Activated CD8-positive, alpha-beta memory T cell treated with anti-CD3 and anti-CD28 coated beads for 4 hours (primary cell): ENCODE measurements around the gene WDR86.
A peak's percentile ranks its signal among the peaks of the same experiment; 100 is the strongest.

Experiments
- DNase-seq, 2 donors: peaks; one replicate each; pipeline ENCODE4 v3.0.0-alpha.2; 2020; ENCODE audit warnings: low read depth in 2 of 2

The WDR86 gene

GRCh38 chr7:151427705-151428377, 18.0 kb upstream of the WDR86 start:
- no peak for DNase-seq

GRCh38 chr7:151426904-151427704, 17.3 kb upstream of the WDR86 start:
- DNase-seq, result no peak

- no peak for DNase-seq
Measured at GRCh38 chr7:151426441-151426903, 16.6 kb upstream of the WDR86 start.

DNA sequence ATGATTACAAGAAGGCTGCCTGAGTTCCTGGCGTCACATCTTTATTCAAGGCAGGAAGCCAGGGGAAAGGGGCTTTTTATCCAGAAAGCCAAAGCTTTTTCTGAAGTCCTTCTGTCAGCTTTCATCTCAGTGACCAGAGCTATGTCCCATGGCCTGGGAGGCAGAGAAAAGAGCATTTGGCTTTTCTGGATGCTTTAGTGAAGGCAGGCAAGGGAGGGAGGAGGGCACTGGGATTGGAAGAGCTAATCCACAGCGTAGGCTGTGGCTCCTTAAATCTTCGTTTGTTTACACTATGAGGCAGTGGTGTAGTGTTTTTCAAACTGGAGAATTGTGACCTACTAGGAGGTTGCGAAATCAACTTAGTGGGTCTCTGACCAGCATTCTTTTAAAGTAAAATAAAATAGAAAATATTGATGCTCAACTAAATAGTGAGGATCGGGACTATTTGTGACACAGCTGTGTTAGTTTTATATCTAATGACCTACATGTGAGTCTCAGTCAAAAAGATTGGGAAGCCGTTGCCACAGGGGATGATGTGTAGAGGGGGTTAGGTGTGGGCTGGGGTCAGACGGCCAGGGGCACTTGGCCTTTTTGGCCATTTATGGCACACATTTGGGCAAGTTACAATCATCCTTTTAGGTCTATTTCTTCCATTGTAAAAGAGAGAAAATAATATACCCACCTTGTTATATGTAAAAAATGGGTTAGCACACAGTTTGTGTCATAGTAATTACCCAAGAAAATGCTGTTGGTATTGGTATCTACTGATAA, 16.0 kb upstream of the WDR86 start:
- no peak for DNase-seq

DNA sequence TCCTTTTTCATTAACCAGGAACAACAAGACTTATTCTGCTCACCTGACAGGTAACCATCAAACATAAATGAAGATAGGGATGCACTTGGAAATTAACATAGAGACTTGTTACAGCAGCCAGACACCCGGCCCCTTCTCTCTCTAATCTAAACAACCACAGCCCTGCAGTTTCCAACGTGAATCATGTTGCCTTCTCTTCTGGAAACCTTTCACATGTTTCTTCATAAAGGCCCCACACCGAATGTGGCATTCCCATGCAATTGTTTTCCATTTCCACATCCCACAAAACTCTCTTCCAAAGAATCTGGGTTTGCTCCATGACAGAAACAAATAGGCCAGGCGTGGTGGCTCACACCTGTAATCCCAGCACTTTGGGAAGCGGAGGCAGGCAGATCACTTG, 15.0 kb upstream of the WDR86 start:
- no peak for DNase-seq

- DNase-seq, result no peak
Measured at GRCh38 chr7:151423936-151424335, 14.1 kb upstream of the WDR86 start.

- DNase-seq, result no peak
Measured at GRCh38 chr7:151423226-151423625, 13.4 kb upstream of the WDR86 start.

DNA sequence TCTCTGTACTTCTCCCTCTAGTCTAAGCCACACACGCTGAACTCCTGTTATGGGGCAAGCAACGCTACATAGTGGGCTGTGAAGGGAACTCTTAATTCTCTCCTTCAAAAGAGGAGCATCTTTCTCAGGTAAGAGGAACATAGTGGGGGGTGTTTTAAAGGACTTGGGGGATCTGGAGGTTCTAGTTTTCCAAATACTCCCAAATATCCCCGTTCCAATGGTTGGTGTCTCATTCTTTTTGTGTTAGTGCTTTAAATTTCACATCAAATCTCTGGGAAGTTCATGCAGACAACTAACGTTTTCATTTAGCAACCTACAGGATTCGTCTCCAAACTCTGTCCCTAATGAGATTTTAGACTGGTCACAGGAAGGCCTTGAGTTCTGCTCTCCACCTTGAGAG, 12.4 kb upstream of the WDR86 start:
- no peak for DNase-seq

- DNase-seq, result no peak
Measured at GRCh38 chr7:151420144-151420543, 10.3 kb upstream of the WDR86 start.

GRCh38 chr7:151416941-151417315, 7.1 kb upstream of the WDR86 start:
- no peak for DNase-seq

DNA sequence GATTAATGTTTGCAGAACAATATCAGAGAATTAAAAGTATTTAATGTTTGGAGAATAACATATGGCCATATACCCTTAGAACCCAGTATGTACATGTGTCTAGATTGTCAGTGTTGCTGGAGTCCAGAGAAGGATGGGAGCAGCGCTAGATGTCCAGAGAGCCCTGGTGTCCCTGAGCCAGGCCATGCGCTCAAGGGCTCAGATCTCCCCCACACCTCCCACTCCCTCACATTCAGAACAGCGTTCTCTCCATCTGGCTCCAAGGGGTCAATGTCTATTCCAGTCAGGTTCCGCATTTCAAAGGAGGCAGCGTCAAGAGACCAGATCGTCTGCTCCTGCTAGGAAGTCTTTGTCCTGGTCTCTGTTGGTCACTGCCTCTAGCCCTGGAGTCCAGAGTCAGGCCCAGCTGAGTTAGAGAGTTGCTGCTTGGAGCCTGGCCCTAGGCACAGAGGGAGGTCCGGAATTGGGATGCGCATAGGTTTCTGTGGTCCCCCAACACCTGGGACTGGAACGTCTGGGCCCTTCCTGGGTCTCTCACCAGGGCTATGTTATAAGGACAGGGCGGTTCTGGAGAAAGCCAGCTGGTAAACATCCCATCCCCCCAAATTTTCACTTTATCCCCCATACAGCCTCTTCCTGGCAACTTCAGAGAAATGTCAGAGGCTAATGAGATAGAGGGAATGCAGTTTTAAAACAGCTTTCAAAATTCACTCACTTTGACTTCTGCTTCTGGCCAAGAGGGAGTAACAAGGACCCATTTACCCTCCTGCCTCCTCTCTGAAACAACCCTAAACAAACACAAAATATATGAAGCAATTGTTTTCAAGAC, 6.5 kb upstream of the WDR86 start:
- no peak for DNase-seq

DNA sequence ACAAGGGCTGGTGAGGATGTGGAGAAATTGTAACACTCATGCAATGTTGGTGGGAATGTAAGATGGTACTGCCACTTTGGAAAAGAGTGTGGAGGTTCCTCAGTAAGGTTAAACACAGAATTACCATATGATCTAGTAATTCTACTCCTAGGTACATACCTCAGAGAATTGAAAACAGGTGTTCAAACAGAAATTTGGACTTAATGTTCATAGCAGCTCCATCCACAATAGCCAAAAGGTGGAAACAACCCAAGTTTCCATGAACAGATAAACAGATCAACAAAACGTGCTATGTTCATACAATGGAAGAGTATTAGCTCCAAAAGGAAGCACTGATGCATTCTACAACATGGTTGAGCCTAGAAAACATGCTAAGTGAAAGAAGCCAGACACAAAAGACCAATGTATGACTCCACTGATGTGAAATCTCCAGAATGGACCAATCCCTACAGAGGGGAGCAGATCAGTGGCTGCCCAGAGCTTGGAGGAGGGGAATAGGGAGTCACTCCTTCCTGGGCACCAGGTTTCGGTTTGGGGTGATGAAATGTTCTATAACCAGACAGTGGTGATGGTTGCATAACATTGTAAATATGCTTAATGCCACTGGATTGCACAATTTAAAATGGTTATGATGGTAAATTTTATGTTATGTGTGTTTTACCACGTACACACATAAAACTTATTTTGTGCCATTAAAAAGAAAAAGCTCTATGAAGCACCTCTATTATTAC, 5.7 kb upstream of the WDR86 start:
- DNase-seq, result no peak

GRCh38 chr7:151413241-151413640, 3.4 kb upstream of the WDR86 start:
- DNase-seq, result no peak

DNA sequence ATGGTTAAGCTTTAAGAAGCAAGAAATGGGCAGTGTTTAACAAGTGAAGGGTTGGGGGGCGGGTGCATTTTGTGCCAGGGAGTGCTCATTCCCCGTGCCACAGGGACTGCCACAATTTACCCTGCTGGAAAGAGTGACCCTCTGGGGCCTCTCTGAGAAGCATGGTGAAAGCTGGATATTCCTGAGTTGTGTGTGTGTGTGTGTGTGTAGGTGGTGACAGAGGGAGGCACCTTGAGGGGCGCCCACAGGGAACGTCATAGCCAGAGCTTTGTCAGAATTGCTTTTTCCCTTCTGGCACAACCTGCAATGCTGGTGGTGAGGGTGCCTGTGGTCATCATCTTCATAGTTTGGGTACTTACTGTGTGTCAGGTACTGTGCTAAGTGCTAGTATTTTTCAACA, 2.5 kb upstream of the WDR86 start:
- no peak for DNase-seq

- no peak for DNase-seq
Measured at GRCh38 chr7:151411551-151411950, 1.7 kb upstream of the WDR86 start.

- no peak for DNase-seq
Measured at GRCh38 chr7:151410405-151411390, 860 bp upstream of the WDR86 start.

GRCh38 chr7:151408839-151409666, 785 bp downstream of the WDR86 start:
- DNase-seq, result peak in 1 of 2 donors; percentile 23

DNA sequence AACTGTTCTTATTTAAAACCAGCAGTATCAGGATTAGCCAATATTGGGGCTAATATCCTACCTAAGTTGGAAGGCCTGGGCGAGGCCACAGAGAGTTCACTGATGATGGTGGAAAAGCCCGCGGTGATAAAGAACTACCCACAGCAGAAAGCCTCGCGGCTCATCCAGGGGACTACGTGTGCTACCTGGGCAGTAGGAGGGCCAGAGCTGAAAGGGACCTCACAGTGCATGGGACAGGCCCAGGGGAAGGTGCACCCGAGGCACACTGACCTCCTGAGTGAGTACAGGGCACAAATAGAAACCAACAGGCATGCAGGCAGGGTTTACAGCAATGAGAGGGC, 1.4 kb downstream of the WDR86 start:
- DNase-seq, result no peak
